GM21825 (cell line): ENCODE measurements around the gene TBXT.
"Not testable (repeated sequence)": the region's sequence is repeated elsewhere in the genome, so short reads cannot be mapped to it uniquely, and the experiment has no call there.

Experiments
- ATAC-seq: cut with Tn5 transposase; IDR thresholded peaks from one replicate; pipeline ENCODE4 v1.9.1; 2021; ENCODE audit warnings: mild to moderate bottlenecking, moderate library complexity; ENCODE audit not compliant: unreplicated experiment

Gene TBXT

GRCh38 chr6:166173281-166173951 lies 5.8 kb upstream of the TBXT start:
- no peak for ATAC-seq

GRCh38 chr6:166172546-166172945 lies 4.9 kb upstream of the TBXT start:
- ATAC-seq, result no peak

DNA sequence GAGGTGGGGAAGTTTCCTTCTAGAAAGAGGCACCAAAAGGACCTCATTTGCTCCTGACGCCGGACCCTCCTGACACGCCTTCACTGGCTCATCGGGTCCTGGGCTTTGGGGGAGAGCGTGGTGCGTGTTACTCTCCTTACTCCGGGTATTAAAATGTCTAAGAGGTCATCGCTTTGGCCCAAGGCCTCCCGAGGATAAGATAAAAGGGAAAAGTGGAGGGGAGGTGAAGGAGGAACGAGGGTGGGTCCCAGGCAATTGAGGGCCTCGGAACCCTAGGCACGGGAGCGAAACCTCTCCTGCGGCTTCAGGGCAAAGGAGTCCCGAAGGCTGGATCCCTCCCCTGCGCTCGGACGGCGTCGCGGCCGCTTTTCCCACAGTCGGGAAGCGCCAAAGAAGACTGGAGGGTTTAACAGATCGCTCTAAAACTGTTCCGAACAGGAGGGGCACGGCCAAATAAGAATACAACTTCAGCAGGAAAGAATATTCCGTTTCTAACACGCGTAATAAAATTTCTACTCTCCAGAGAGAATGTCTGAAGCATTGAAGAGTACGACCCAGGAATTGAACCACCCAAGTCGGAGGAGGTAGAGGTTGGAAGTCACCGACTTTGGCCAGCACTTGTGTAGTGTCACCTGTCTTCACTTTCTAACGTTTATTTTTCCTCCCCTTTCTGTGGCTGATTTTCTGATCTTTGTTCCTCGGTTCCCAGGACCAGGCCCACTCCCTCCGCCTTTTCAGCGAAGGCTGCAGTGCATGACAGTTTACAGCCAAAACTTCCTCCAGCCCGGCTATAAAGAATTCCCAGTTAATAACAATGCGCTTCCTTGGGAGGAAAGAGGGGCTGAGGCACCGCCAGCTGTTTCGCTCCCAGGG lies 2.1 kb upstream of the TBXT start:
- ATAC-seq, result no peak

- no peak for ATAC-seq
Observed at GRCh38 chr6:166168616-166169548, 1.2 kb upstream of the TBXT start.

DNA sequence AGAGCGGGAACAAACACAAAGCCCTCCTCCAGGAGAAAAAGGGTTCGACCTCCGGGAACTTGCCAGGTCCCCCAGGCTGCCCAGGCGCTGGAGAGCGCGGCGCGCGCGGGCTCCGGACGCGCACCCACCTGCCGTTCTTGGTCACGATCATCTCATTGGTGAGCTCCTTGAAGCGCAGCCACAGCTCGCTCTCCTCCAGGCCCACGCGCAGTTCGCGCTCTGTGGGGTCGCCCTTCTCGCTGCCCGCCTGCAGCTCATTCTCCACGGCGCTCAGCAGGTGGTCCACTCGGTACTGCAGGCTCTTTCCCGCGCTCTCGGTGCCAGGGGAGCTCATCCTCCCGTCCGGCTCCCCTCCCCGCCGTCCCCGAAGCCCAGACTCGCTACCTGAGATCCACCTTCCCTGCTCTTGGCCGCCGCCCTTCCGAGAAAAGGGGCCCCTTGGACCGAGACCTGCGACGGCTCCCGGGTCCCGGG lies 356 bp downstream of the TBXT start:
- ATAC-seq, result no peak

DNA sequence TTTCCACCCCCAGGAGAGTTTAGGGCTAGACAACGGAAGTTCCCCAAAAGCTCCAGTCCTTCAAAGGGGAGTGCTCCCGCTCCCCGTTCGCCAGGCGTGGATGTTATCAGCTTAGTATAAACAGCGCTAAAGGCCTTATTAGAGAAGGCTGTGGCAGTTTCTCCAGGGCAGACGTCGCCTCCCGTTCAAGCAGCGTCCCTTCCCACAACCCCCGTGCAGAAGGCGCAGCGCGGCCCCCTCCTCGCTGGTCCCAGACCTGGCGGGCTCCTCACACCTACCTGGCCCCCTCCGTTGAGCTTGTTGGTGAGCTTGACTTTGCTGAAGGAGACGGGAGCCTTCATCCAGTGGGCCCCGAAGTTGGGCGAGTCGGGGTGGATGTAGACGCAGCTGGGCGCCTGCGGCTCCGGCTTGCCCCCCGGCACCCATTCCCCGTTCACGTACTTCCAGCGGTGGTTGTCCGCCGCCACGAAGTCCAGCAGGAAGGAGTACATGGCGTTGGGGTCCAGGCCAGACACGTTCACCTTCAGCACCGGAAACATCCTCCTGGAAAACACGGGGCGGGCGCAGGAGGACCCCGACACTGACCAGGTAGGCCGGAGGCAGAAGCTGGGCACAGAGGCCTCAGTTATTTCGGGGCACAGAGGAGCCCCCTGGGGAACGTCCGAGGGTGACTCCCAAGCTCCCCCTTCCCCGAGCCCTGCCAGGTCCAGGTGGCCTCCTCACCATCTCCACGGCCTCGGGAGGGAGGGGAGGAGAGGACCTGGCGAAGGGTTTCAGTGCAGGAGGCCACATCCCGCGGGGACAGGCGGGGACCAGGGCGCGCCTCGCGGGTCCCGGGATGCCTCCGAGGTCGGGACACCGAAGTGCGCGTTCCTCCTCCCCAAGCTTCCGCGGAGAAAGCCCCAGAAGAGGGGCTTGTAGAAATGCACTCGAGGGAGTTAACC lies 1.1 kb downstream of the TBXT start:
- no peak for ATAC-seq

GRCh38 chr6:166165558-166166313 lies 1.9 kb downstream of the TBXT start:
- ATAC-seq, result no peak

GRCh38 chr6:166162599-166163342 lies 4.9 kb downstream of the TBXT start:
- ATAC-seq, result peak; percentile 83

GRCh38 chr6:166157930-166158617 lies 9.6 kb downstream of the TBXT start:
- ATAC-seq, result no peak

DNA sequence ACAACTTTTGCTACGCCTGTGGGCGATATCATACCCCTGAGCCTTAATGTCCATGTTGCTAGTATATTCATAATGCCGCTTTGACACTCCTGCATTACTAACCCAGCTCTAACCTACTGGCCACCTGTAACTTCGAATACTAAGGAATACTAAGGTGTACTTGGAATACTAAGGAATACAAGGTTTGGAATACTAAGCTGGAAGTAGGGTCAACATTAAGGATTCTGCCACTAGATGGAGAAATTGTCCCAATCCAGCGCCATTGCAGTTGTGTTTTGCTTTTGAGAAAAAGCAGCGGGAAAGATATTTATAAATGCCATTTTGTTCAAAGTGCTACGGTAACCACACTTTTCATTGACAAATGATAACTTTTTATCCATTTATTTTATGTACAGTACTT lies 10.7 kb downstream of the TBXT start:
- no peak for ATAC-seq

DNA sequence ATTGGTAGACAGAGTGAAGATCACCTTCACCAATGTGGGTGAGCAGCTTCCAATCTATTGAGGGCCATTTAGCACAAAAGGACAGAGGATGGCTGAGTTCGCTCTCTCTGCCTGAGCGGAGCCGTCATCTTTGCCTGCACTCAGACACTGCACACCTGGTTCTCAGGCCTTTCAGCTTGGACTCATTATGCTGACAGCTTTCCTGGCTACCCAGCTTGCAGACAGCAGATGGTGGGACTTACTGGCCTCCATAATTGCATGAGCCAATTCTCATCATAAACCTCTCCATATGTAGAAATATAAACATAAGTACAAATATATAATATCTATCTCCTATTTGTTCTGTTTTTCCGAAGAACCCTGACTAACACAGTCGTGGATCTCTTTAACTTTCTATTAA lies 13.7 kb downstream of the TBXT start:
- no peak for ATAC-seq

GRCh38 chr6:166152660-166153059 lies 15.0 kb downstream of the TBXT start:
- ATAC-seq, result no peak

- no peak for ATAC-seq
Observed at GRCh38 chr6:166151798-166152197, 15.9 kb downstream of the TBXT start.

DNA sequence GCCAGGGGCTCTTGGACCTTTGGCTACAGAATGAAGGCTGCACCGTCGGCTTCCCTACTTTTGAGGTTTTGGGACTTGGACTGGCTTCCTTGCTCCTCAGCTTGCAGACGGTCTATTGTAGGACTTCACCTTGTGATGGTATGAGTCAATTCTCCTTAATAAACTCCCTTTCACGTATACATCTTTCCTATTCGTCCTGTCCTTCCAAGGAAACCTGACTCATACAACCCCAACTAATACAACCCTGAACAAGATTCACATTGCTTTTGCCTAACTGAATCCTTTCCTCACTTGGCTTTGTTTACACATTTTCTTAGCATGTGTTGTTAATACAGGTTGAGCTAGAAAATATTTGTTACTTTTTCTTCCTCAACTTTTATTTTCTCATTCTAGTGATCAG lies 21.9 kb downstream of the TBXT start:
- ATAC-seq, result no peak

DNA sequence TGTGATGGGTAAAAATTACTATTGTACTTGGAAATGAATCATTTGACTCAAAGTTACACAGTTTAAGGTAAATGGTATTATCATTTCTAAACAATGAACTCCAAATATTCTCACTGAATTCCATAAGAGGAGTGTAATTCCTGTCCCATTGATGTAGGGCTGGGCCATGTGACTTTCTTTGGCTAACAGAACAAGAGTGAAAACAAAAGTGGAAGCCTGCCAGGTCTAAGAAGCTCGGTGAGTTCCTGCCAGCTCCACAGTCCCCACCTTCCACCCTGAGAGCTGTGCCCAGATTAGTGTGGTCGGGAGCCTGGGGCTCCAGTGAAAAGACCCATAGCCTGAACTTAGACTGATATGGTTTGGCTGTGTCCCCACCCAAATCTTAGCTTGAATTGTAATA lies 24.6 kb downstream of the TBXT start:
- ATAC-seq, result no peak

DNA sequence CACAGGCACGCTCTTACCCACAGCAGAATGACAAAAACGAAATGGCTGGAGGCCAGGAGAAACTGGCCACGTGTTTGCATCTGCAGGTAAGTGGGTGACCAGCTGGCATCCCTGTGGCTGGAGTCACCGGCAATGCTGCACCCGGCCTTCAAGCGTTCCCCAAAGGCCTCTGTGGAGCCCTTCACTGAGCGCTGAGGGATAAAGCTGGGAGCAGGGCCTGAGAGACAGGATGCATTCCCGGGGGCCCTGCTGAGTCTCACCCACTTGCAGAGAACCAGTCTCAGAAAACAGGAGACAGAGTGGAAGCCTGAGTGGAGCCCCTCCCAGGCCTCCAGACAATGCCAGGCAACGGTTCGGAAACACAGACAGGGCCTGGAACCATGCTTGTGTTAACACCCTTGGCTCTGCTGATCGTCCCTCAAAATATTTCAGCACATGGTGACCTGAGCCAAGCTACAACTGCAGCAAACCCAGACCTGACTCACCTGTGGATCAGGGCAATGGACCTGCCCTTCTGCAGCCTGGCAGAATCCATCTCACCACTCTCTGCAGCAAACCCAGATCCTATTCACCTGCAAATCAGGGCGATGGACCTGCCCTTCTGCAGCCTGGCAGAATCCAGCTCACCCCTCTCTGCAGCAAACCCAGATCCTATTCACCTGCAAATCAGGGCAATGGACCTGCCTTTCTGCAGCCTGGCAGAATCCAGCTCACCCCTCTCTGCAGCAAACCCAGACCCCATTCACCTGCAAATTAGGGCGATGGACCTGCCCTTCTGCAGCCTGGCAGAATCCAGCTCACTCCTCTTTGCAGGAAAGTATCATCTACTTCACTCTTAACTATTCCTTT lies 39.8 kb downstream of the TBXT start:
- no peak for ATAC-seq

DNA sequence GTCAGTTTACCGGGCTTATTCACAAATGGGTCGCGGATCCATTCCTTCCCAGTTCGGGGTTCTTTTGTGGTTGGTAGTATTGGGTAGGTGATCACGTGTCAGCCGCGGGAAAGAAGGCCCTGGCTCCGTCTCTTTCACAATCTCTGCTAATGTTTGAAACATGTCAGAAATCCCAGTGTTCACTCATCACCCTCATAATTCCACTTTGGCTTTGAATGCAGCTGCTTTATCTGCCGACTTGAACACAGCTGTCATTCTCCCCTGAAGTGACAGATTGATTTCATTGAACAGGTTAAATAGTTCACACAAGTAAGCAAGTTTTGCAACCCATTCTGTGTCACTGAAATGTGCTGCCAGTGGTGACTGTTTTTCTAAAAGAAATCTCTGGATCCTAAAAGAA lies 44.5 kb downstream of the TBXT start:
- not testable (repeated sequence) for ATAC-seq
